Kasumi-1 (cell line): ENCODE results near the gene IKZF3.
A peak's percentile ranks its signal among the peaks of the same experiment; 100 is the strongest.

ENCODE experiments used
- DNase-seq, 2 experiments: peaks; one replicate each; lab custom pipeline; 2025; lab: John Stamatoyannopoulos, UW

IKZF3 gene

GRCh38 chr17:39816272-39816671, 47.8 kb downstream of the IKZF3 start:
- DNase-seq = no peak

DNA sequence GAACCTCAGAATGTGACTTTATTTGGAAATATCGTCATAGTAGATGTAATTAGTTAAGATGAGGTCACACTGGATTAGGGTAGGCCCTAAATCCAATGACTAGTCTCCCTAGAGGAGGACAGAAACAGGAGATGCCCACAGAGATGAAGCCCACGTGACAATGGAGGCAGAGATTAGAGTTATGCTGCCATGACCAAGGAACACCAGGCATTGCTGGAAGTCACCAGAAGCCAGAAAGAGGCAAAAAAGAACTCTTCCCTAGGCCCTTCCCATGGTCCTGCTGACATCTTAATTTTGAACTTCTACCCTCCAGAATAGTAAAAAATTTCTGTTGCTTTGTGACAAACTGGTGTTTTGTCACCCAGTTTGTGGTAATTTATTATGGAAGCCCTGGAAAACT, 49.6 kb downstream of the IKZF3 start:
- DNase-seq = no peak

DNA sequence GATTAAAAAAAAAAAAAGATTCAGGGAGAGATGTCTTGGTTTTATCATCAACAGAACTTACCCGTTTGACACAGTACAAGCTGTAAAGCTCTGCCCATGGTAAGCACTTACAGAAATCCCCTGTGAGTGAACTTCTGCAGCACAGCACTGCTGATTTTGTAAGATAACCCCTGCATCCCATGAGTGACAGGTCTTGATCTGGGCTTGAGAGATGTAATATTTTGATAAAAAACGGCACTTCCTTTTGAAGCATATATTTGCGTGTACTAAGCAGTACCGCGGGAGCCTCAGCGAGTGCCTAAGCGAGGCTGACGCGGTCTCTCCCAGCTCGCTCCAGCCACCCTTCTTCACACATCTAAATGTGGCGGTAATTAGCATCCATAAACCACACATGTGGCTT, 50.5 kb downstream of the IKZF3 start:
- no peak for DNase-seq

- DNase-seq = no peak
Measured at GRCh38 chr17:39812466-39812865, 51.6 kb downstream of the IKZF3 start.

DNA sequence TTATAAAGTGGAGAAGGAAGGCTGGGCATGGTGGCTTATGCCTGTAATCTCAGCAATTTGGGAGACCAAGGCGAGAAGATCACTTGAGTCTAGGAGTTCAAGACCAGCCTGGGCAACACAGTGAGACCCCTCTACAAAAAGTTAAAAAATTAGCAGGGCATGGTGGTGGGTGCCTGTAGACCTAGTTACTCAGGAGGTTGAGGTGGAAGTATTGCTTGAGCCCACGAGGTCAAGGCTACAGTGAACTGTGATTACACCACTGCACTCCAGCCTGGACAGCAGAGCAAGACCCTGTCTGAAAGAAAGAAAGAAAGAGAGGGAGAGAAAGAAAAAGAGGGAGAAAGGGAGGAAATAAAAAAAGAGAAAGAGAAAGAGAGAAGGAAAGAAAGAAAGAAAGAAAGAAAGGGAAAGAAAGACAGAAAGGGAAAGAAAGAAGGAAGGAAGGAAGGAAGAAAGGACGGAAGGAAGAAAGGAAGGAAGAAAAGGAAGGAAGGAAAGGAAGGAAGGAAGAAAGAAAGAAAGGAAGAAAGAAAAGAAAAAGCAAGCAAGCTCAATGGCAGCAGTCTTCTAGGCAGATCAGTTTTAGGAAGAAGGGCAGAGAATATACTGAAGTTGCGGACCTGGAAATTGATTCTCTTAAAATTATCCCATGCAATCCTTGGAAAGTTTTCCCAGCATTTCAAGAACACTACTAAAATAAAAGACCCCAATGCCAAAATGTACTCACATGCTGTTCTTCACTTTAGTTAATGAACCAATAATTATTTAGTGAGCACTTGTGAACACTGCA, 53.0 kb downstream of the IKZF3 start:
- DNase-seq = no peak

GRCh38 chr17:39809221-39809620, 54.9 kb downstream of the IKZF3 start:
- DNase-seq = no peak

GRCh38 chr17:39808409-39808997, 55.6 kb downstream of the IKZF3 start:
- DNase-seq = no peak

DNA sequence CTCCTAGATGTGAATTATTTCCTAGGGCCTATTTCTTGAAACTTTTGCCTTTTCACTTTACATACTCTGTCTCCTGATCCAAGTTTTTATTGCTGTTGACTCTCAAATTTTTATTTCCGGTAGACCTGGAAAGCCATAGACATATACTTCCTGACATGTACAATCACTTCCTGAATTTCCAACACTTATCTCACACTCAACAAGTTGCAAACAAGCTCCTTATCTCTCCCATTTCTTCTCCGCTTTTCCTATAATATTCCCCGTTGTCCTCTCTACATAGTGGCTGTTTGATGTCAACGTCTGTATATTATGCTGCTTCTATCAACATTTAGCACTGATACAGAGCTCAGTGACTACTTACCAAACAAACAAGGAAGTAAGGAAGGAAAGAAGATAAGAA, 59.3 kb downstream of the IKZF3 start:
- DNase-seq = no peak

GRCh38 chr17:39801055-39801454, 63.1 kb downstream of the IKZF3 start:
- DNase-seq = no peak

DNA sequence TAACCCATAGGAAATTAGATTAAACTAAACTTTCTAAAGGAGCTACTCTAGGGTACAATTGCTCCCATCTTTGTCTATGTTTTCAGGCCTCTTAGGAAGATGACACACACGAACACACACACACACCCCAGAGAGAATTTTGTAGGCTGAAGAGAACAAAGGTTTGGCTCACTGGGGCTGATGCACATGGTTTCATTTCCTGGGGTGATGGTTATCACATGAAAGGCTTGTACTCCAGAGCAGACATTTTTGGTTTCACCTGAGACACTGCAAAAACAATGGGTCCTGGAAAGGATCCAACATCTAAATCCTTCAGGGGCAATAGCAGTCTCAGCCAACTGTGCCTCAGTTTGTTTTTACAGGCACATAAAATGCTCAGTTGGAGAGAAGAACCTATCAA, 63.6 kb downstream of the IKZF3 start:
- no peak for DNase-seq

- no peak for DNase-seq
Measured at GRCh38 chr17:39799395-39799794, 64.7 kb downstream of the IKZF3 start.

- no peak for DNase-seq
Measured at GRCh38 chr17:39794249-39794970, 69.7 kb downstream of the IKZF3 start.

GRCh38 chr17:39793301-39793872, 70.7 kb downstream of the IKZF3 start:
- no peak for DNase-seq

DNA sequence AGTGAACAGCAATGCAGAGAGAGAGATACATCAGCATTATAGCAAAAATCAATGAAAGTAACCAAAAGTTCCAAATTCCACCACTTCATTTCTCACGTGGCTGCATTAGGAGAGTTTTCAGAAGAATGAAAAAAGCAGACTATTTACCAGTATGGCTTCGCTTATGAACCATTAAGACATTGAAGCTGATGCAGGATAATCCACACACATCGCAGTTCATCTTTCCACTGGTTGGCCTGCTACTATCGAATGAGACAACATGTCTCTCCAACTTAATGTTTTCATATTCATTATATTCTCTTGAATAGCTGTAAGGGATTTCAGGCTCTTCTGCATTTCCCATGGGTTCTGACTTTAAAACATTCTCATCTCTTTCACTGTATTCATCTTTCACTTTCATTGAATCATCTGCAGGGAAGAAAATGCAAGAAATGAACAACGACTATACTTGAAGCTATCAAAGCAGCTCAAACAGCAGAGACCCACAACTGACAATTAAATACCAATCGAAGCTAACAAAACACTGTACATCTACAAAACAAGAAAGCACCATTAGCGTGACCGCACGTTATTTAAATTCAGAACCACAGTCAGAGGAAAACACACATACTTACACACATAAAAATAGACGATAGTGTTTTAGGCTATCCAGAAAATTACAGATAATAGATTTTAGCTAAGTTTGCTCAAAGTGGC, 71.4 kb downstream of the IKZF3 start:
- no peak for DNase-seq

DNA sequence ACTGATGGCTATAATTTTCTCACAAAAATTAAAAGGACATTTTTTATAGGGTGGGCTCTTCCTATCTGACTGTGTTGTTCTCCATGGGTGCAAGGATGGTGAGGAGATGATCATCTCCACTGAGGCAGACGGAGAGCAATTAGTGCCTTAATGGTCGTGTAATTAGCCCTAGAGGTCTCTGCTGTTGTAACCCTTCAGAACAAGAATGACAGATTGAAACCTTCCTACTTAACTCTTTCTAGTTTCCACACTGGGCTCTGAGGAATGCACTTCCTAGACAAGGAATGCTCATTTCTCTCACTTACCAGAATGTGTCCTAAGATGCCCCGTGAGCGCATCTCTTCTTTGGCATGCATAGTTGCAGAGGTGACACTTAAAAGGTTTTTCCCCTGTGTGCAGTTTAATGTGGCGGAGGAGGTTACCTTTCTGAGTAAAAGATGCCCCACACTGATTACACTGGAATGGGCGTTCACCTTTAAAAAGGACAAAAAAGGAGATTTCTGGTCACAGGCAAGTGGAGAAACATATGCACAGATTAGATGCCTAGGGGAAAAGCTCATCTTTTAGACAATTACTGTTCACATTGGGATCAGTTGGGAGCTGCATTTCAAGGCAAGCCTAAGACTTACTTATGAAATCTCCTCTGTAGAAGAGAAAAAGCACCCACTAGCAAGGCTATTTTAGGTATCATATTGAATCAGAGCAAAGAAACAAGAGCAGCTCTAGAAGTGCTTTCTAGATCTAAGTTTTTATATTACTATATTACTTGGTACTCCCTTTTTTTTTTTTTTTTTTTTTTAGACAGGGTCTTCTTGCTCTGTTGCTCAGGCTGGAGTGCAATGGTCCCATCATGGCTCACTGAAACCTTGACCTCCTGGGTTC, 72.8 kb downstream of the IKZF3 start:
- DNase-seq = no peak

DNA sequence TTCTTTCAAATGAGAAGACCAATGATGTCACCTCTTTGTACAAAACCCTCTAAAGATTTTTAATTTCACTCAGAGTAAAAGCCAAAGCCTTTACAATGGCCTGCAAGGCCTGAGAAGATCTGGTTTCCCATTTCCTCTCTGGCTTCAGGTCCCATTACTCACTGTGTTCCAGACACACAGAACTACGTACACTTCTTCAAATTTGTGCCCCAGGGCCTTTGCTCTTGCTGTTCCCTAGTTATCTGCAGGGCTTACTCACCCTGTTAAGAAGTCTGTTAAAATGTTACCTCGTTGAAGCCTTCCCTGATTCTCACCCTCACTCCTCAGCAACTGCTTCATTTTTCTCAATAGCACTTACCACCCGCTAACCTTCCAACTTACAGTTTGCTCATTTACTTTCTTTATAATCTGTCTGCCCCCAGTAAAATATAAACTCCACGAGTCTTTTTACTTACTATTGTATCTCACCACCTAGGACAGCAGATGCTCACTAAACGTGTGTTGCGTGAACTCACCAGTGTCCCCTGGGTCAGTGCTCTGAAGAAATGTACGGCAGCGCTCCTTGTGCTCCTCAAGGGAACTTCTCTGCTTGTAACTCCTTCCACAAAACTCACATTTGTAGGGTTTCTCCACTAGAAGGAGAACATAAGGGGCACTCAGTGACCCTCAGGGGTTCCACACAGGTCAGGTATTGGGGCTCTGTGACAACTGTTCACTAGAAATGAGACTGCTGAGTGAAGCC, 76.2 kb downstream of the IKZF3 start:
- no peak for DNase-seq

GRCh38 chr17:39787041-39787440, 77.1 kb downstream of the IKZF3 start:
- DNase-seq = no peak

GRCh38 chr17:39782980-39783379, 81.1 kb downstream of the IKZF3 start:
- DNase-seq = no peak

DNA sequence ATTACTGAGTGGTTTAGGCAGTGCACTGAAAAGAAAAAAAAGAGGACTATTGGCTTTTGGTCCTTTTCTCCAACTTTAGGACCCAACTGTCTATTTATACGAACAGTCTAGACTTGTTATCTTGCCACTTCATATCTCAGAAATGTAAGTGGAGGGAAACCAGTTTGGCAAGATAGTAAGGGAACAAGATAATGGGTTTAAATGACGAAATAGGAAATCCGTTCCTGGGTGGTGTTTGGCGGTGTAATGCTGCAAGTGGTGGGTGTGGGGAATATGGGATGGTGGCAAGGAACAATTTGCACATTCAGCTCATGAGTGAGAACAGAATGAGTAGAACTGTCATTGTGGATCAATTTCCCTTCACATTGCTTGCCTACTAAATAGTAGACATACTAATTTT, 81.6 kb downstream of the IKZF3 start:
- peak in 1 of 2 experiments; percentile 36 for DNase-seq

DNA sequence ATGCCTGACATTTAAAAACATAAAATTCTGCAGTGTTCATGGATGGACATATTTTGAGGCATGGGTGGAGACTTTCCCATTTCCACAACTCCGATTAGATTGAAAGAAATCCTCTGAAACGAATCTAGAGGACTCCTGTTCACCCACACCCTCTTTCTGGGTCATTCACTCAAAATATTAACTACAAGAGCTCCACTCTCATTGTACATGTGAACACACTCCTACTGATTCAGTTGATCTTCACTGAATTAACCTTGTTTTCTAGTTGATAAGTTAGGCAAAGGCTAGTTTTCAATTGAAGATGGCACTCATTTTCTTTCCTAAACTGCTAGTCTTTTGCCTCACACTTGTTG, 82.3 kb downstream of the IKZF3 start:
- no peak for DNase-seq
